Activated CD4-positive, alpha-beta T cell treated with anti-CD3 and anti-CD28 coated beads, Interleukin-2, amount 10 ng/mL, durations not matched to agents 7 days and 5 days (primary cell): ENCODE measurements around the gene FAM163A. TPM values are rescaled to one million over a fixed set of nuclear protein-coding genes. Genes with fewer than 3 reads are reported as not detected.

Source experiments
- CTCF ChIA-PET: fragments of 350-600 bp; sonication (Branson Sonifier 250); formaldehyde crosslinking; loops from one replicate; lab custom pipeline; 2021; ENCODE audit warnings: antibody characterized with exemption; lab: Charles Lee
- POLR2A ChIA-PET: fragments of 350-600 bp; sonication (Branson Sonifier 250); formaldehyde crosslinking; loops from one replicate; lab custom pipeline; 2021; ENCODE audit warnings: antibody characterized with exemption; lab: Charles Lee
- DNase-seq: peaks from one replicate; pipeline ENCODE4 v3.0.0-alpha.2; 2020
- H3K27ac Mint-ChIP-seq: one replicate; pipeline ENCODE4 v1.8.0; 2021; ENCODE audit warnings: mild to moderate bottlenecking, moderate library complexity, mixed read lengths
- H3K27me3 Mint-ChIP-seq: one replicate; pipeline ENCODE4 v1.8.0; 2021; ENCODE audit warnings: mixed read lengths
- H3K36me3 Mint-ChIP-seq: one replicate; pipeline ENCODE4 v1.8.0; 2021; ENCODE audit warnings: low read depth, mixed read lengths
- H3K4me1 Mint-ChIP-seq: one replicate; pipeline ENCODE4 v1.8.0; 2021; ENCODE audit warnings: mixed read lengths
- H3K4me3 Mint-ChIP-seq: one replicate; pipeline ENCODE4 v1.8.0; 2021; ENCODE audit warnings: mild to moderate bottlenecking, moderate library complexity, mixed read lengths
- H3K9me3 Mint-ChIP-seq: one replicate; pipeline ENCODE4 v1.8.0; 2021; ENCODE audit warnings: mixed read lengths
- total RNA-seq, 2 experiments: library from RNA; stranded (reverse); gene quantifications; one replicate each; pipeline ENCODE4 v1.2.3, GENCODE V29; 2021

The FAM163A gene
- total RNA-seq, 2 experiments from 2014 or later: not detected

GRCh38 chr1:179729881-179730280 lies 13.2 kb upstream of the FAM163A start:
- CTCF ChIA-PET: interaction anchor here (1.0 kb wide), 1 partner anchor 24 kb away, joined by 3 read pairs; no protein-coding TSS in a partner anchor
- DNase-seq: no peak
- POLR2A ChIA-PET: no interaction called here
- Mint-ChIP-seq H3K36me3 (no peaks in the 10 kb centered on the region), H3K27me3 (peaks cover 19% of the 10 kb centered on the region), H3K27ac (no peak overlapping the region), H3K4me3 (no peak overlapping the region), H3K4me1 (no peaks in the 10 kb centered on the region), H3K9me3 (no peaks in the 10 kb centered on the region)

- H3K27ac Mint-ChIP-seq: no peak overlapping the region
- no peak for DNase-seq
- peaks cover 19% of the 10 kb centered on the region for H3K27me3 Mint-ChIP-seq
- H3K4me3 Mint-ChIP-seq: no peak overlapping the region
- ChIA-PET POLR2A (no interaction called here), CTCF (interaction anchor here (1.3 kb wide), 1 partner anchor 83 kb away, joined by 3 read pairs; no protein-coding TSS in a partner anchor)
- no peaks in the 10 kb centered on the region for H3K36me3 Mint-ChIP-seq
- no peaks in the 10 kb centered on the region for H3K4me1 Mint-ChIP-seq
- no peaks in the 10 kb centered on the region for H3K9me3 Mint-ChIP-seq
These were observed 11.4 kb upstream of the FAM163A start for GRCh38 chr1:179731643-179732042.

DNA sequence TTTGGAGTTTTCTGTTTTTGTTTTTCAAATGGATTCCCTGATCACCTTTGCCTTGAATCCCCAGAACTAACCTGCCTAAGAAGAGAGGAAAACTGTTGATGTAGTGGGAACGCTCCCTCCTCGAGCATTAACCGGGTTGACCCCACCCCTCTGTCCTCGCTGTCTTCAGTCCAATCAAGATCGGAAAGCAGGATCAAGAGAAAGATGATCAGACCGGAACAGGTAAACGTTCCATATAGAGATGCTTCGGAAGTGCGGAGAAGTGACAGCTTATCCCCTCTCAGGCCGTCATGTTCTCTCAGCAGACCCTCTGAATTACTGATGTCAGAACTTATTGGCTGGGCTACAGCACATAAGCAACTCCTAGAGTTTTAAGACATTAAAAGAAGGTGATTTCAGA lies 800 bp upstream of the FAM163A start:
- CTCF ChIA-PET: no interaction called here
- DNase-seq: no peak
- H3K27ac Mint-ChIP-seq: peak overlapping the region; percentile 37
- peak overlapping the region; percentile 17 for H3K4me3 Mint-ChIP-seq
- H3K4me1 Mint-ChIP-seq: peaks cover 7% of the 10 kb centered on the region
- no peaks in the 10 kb centered on the region for H3K36me3 Mint-ChIP-seq
- POLR2A ChIA-PET: no interaction called here
- H3K9me3 Mint-ChIP-seq: no peaks in the 10 kb centered on the region
- H3K27me3 Mint-ChIP-seq: peaks cover 79% of the 10 kb centered on the region

DNA sequence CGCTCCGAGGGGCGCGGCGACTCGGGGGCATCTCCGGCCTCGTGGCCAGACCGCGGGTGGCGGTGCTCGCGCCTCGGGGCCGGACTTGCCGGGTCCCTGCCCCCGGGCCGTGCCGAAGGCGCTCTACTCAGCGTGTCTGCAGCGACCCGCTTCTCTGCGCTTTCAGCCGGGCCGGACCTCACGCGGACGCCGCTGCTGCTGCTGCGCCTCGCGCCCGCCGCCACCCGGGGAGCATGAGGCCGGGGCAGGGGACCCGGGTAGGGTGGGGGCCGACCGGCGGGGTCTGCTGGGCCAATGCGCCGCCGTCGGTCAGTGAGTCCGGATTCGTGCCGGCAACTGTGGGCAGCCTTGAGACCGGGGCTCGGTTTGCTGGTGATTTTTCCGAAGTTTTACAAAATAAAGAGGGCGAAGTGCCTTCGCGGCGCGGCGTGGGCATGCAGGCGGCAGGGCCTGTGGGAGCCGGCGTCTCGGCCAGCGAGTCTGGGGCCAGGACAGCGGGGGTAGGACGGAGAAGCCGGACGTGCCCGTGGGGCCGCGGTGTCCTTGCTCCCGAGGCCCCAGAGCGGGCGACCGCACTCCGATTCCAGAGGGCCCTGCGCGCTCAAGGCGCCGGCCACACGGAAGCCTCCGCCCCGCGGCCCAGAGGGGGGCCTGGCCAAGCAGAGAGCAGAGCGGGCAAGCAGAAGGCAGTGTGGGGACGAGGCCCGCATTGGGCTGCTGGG lies 749 bp downstream of the FAM163A start:
- ChIA-PET POLR2A (no interaction called here), CTCF (no interaction called here)
- Mint-ChIP-seq H3K4me3 (no peak overlapping the region), H3K9me3 (no peaks in the 10 kb centered on the region), H3K27ac (no peak overlapping the region), H3K36me3 (no peaks in the 10 kb centered on the region), H3K27me3 (peaks cover 76% of the 10 kb centered on the region), H3K4me1 (peaks cover 7% of the 10 kb centered on the region)
- no peak for DNase-seq

GRCh38 chr1:179744401-179745130 lies 1.5 kb downstream of the FAM163A start:
- ChIA-PET CTCF (no interaction called here), POLR2A (no interaction called here)
- Mint-ChIP-seq H3K4me1 (peaks cover 7% of the 10 kb centered on the region), H3K27me3 (peaks cover 69% of the 10 kb centered on the region), H3K36me3 (no peaks in the 10 kb centered on the region), H3K4me3 (no peak overlapping the region), H3K9me3 (no peaks in the 10 kb centered on the region), H3K27ac (no peak overlapping the region)
- DNase-seq: no peak

DNA sequence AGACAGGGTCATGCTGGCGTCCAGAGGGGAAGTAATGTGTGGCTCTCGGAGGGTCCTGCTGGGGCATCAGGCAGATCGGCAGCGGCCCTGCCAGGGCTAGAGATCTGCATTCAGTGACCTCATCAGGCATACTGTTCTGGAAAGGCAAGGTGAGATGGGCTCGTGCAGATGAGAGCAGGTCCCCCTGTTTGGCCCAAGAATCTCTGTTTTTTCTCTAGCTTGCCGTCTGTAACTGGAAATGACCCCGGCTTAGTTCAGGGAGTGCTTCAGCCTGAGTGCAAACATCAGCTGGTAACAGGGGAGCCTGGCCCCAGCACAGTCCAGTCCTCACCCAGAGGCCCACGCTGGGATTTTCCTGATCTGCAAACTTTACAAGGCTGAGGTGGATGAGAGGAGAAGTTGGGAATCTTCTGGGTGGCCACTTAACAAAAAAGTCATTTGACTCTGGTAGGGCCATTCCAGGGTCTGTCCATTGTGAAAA lies 2.1 kb downstream of the FAM163A start:
- Mint-ChIP-seq H3K27me3 (peaks cover 63% of the 10 kb centered on the region), H3K4me1 (peaks cover 7% of the 10 kb centered on the region), H3K36me3 (no peaks in the 10 kb centered on the region), H3K27ac (no peak overlapping the region), H3K4me3 (no peak overlapping the region), H3K9me3 (no peaks in the 10 kb centered on the region)
- POLR2A ChIA-PET: no interaction called here
- CTCF ChIA-PET: no interaction called here
- DNase-seq: no peak

- Mint-ChIP-seq H3K27me3 (peaks cover 59% of the 10 kb centered on the region), H3K27ac (no peak overlapping the region), H3K36me3 (no peaks in the 10 kb centered on the region), H3K4me3 (no peak overlapping the region), H3K4me1 (peaks cover 7% of the 10 kb centered on the region), H3K9me3 (no peaks in the 10 kb centered on the region)
- ChIA-PET CTCF (no interaction called here), POLR2A (no interaction called here)
- DNase-seq: no peak
These were observed 2.7 kb downstream of the FAM163A start for GRCh38 chr1:179745743-179746142.

- ChIA-PET CTCF (interaction anchor here (0.7 kb wide), 1 partner anchor 870 kb away, joined by 3 read pairs; no protein-coding TSS in a partner anchor), POLR2A (no interaction called here)
- Mint-ChIP-seq H3K9me3 (no peaks in the 10 kb centered on the region), H3K4me3 (no peak overlapping the region), H3K27ac (no peak overlapping the region), H3K27me3 (peaks cover 48% of the 10 kb centered on the region), H3K36me3 (no peaks in the 10 kb centered on the region), H3K4me1 (peaks cover 4% of the 10 kb centered on the region)
- DNase-seq: no peak
These were observed 4.5 kb downstream of the FAM163A start for GRCh38 chr1:179747611-179748010.

- peaks cover 44% of the 10 kb centered on the region for H3K27me3 Mint-ChIP-seq
- no peaks in the 10 kb centered on the region for H3K4me1 Mint-ChIP-seq
- no peaks in the 10 kb centered on the region for H3K36me3 Mint-ChIP-seq
- ChIA-PET CTCF (no interaction called here), POLR2A (no interaction called here)
- H3K27ac Mint-ChIP-seq: no peak overlapping the region
- no peak for DNase-seq
- no peak overlapping the region for H3K4me3 Mint-ChIP-seq
- H3K9me3 Mint-ChIP-seq: no peaks in the 10 kb centered on the region
These were observed 5.7 kb downstream of the FAM163A start for GRCh38 chr1:179748772-179749171.

DNA sequence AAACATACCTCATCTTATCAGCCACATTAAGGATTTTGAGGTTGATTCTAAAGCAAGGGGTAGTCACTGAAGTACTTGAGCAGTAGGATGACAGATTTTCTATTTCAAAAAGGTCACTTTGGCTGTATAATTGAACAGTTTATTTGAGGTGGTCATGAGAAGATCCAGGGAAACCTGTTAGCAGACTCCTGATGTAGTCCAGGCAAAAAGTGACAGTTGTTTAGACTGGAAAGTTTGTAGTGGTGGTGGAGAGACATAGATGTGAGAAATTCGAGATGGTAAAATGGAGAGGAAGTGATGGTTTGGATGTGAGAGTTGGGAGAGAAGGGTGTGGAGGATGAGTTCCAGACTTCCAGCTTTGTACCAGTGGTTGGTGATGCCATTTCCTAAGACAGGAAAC lies 7.5 kb downstream of the FAM163A start:
- no peaks in the 10 kb centered on the region for H3K36me3 Mint-ChIP-seq
- no peaks in the 10 kb centered on the region for H3K4me1 Mint-ChIP-seq
- POLR2A ChIA-PET: no interaction called here
- H3K27me3 Mint-ChIP-seq: peaks cover 29% of the 10 kb centered on the region
- no peak for DNase-seq
- H3K9me3 Mint-ChIP-seq: no peaks in the 10 kb centered on the region
- no peak overlapping the region for H3K4me3 Mint-ChIP-seq
- no peak overlapping the region for H3K27ac Mint-ChIP-seq
- CTCF ChIA-PET: no interaction called here

GRCh38 chr1:179753061-179753460 lies 10.0 kb downstream of the FAM163A start:
- no peaks in the 10 kb centered on the region for H3K9me3 Mint-ChIP-seq

DNA sequence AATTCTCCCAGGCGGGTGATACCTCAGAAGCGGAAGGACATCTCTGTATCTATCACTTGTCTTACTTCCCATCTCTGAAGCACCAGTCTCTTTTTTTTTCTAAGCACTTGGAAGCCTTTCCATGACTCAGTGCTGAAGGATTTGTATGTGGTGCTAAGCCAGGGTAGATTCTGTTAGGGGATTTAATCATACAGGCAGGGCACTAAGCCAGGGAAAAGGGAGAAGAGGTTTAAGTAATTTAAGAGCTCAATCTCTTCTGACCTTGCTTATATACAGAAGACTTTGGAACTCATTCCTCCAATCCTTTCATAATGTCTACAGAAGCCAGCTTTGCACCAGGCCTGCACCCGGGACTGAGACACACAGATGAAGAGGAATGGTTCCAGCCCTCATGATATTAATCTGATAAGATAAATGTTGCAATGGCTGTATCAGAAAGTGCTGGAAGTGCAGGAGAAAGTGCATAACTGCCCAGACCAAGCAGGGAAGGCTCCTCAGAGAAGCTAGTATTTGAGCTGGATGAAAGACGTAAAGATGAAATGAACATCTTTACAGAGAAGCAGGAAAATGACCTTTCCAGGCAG lies 11.0 kb downstream of the FAM163A start:
- CTCF ChIA-PET: no interaction called here
- peaks cover 13% of the 10 kb centered on the region for H3K27me3 Mint-ChIP-seq

More at GRCh38 chr1:179753061-179753460, 10.0 kb downstream of the FAM163A start:
- POLR2A ChIA-PET: no interaction called here
- H3K4me3 Mint-ChIP-seq: no peak overlapping the region
- CTCF ChIA-PET: no interaction called here
- H3K27me3 Mint-ChIP-seq: peaks cover 9% of the 10 kb centered on the region
- no peak overlapping the region for H3K27ac Mint-ChIP-seq
- no peaks in the 10 kb centered on the region for H3K4me1 Mint-ChIP-seq
- no peak for DNase-seq
- H3K36me3 Mint-ChIP-seq: no peaks in the 10 kb centered on the region

DNA sequence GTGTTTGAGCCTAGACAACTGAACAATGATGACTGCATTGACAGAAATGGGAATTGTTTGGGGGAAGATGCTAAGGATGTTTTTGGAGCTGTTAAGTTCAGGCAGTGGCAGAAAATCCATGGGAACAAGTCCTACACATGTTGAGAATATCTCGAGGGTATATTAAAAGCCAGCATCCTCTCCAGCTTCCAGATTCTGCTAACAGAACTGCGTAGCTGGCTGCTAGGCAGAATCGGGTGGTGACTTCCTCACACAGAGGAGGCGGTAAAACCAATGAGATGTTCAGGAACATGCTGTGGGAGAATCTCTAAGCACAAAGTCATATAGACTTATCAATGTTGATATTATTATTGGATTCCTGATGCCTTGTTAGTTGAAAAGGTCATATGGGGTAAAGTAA lies 14.8 kb downstream of the FAM163A start:
- Mint-ChIP-seq H3K4me3 (no peak overlapping the region), H3K27me3 (peaks cover 3% of the 10 kb centered on the region), H3K27ac (no peak overlapping the region), H3K4me1 (no peaks in the 10 kb centered on the region), H3K9me3 (no peaks in the 10 kb centered on the region), H3K36me3 (no peaks in the 10 kb centered on the region)
- POLR2A ChIA-PET: interaction anchor here (0.6 kb wide), 1 partner anchor 451 kb away, joined by 4 read pairs; no protein-coding TSS in a partner anchor
- CTCF ChIA-PET: interaction anchor here (0.6 kb wide), 1 partner anchor 1167 kb away, joined by 3 read pairs; no protein-coding TSS in a partner anchor
- no peak for DNase-seq

More for the DNA sequence above, 11.0 kb downstream of the FAM163A start:
- no peak overlapping the region for H3K4me3 Mint-ChIP-seq
- H3K4me1 Mint-ChIP-seq: no peaks in the 10 kb centered on the region
- H3K27ac Mint-ChIP-seq: no peak overlapping the region
- no peaks in the 10 kb centered on the region for H3K36me3 Mint-ChIP-seq
- POLR2A ChIA-PET: no interaction called here
- no peaks in the 10 kb centered on the region for H3K9me3 Mint-ChIP-seq
- no peak for DNase-seq
